ENCODE results near the gene KRTAP16-1.

GRCh38 chr17:41322903-41323895, 14.1 kb upstream of the KRTAP16-1 start:
- TF ChIP-seq CTCF (IDR thresholded peaks at IDR 0.05; ENCODE audit: low read length) (no peak), EZH2 (optimal IDR thresholded peaks at IDR 0.05; ENCODE audit: low read depth, low read length) (no peak), EZH2phosphoT487 (IDR thresholded peaks at IDR 0.05; ENCODE audit: low read length) (no peak)
